HG03196 (cell line): ENCODE results near the gene PCDHGB6.
"Not testable (repeated sequence)": the region's sequence is repeated elsewhere in the genome, so short reads cannot be mapped to it uniquely, and the experiment has no call there.

ENCODE experiments used
- ATAC-seq: cut with Tn5 transposase; IDR thresholded peaks from one replicate; pipeline ENCODE4 v1.9.1; 2021; ENCODE audit not compliant: unreplicated experiment

PCDHGB6 gene

DNA sequence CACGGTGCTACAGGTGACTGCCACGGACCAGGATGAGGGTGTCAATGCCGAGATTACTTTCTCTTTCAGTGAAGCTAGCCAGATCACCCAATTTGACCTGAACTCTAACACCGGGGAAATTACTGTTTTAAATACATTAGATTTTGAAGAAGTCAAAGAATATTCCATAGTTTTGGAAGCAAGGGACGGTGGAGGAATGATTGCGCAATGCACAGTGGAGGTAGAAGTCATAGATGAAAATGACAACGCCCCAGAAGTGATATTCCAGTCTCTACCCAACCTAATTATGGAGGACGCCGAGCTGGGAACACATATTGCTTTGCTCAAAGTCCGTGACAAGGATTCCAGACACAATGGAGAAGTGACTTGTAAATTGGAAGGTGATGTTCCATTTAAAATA, 19.2 kb upstream of the PCDHGB6 start:
- no peak for ATAC-seq

DNA sequence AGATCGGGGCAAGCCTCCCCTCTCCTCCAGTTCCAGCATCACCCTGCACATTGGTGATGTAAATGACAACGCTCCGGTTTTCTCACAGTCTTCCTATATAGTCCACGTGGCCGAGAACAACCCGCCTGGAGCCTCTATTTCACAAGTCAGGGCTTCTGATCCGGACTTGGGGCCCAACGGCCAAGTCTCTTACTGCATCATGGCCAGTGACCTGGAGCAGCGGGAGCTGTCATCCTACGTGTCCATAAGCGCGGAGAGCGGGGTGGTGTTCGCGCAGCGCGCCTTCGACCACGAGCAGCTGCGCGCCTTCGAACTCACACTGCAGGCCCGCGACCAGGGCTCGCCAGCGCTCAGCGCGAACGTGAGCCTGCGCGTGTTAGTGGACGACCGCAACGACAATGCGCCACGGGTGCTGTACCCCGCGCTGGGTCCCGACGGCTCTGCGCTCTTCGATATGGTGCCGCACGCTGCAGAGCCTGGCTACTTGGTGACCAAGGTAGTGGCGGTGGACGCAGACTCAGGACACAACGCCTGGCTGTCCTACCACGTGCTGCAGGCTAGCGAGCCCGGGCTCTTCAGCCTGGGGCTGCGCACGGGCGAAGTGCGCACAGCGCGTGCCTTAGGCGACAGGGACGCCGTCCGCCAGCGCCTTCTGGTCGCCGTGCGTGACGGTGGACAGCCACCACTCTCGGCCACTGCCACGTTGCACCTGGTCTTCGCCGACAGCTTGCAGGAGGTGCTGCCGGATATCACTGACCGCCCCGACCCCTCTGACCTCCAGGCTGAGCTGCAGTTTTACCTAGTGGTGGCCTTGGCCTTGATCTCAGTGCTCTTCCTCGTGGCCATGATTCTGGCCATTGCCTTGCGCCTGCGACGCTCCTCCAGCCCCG, 18.4 kb upstream of the PCDHGB6 start:
- no peak for ATAC-seq

DNA sequence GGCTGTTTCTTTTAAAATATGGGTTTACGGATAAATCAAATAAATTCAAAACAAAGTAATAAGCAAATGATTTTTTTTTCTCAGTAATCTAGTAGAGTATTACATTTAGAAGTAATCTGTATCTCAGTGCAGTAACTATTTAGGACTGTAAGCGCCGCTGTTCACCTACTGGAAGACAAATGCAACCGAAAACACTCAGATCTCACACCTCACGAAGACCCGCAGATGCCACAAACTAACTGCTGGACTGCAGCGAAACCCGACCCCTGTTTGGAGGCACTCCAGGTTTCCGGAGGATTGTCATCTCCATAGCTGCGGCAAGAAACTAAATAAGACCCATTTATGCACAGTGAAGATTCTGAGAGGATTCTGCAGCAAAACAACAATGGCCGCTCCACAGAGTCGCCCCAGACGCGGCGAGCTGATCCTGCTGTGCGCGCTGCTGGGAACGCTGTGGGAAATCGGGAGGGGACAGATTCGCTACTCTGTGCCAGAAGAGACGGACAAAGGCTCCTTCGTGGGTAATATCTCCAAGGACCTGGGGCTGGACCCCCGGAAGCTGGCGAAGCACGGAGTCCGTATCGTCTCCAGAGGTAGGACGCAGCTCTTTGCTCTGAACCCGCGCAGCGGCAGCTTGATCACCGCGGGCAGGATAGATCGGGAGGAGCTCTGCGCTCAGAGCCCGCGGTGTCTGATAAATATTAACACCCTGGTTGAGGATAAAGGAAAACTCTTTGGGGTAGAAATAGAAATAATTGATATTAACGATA, 15.2 kb upstream of the PCDHGB6 start, which contains the start of gene PCDHGA8:
Gene PCDHGA8 (plus strand): TSS at position 205 of the 770 bp plus-strand sequence. CDS start 181 bp downstream, at position 386.
- no peak for ATAC-seq

DNA sequence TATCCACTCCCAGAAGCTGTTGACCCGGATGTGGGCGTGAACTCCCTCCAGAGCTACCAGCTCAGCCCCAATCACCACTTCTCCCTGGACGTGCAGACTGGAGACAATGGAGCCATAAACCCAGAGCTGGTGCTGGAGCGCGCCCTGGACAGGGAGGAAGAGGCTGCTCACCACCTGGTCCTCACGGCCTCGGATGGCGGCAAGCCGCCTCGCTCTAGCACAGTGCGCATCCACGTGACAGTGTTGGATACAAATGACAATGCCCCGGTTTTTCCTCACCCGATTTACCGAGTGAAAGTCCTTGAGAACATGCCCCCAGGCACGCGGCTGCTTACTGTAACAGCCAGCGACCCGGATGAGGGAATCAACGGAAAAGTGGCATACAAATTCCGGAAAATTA, 14.6 kb upstream of the PCDHGB6 start:
- ATAC-seq = no peak

DNA sequence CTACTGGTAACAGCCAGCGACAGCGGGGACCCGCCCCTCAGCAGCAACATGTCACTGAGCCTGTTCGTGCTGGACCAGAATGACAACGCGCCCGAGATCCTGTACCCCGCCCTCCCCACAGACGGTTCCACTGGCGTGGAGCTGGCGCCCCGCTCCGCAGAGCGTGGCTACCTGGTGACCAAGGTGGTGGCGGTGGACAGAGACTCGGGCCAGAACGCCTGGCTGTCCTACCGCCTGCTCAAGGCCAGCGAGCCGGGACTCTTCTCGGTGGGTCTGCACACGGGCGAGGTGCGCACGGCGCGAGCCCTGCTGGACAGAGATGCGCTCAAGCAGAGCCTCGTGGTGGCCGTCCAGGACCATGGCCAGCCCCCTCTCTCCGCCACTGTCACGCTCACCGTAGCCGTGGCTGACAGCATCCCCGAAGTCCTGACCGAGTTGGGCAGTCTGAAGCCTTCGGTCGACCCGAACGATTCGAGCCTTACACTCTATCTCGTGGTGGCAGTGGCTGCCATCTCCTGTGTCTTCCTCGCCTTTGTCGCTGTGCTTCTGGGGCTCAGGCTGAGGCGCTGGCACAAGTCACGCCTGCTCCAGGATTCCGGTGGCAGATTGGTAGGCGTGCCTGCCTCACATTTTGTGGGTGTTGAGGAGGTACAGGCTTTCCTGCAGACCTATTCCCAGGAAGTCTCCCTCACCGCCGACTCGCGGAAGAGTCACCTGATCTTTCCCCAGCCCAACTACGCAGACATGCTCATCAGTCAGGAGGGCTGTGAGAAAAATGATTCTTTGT, 13.2 kb upstream of the PCDHGB6 start:
- not testable (repeated sequence) for ATAC-seq

DNA sequence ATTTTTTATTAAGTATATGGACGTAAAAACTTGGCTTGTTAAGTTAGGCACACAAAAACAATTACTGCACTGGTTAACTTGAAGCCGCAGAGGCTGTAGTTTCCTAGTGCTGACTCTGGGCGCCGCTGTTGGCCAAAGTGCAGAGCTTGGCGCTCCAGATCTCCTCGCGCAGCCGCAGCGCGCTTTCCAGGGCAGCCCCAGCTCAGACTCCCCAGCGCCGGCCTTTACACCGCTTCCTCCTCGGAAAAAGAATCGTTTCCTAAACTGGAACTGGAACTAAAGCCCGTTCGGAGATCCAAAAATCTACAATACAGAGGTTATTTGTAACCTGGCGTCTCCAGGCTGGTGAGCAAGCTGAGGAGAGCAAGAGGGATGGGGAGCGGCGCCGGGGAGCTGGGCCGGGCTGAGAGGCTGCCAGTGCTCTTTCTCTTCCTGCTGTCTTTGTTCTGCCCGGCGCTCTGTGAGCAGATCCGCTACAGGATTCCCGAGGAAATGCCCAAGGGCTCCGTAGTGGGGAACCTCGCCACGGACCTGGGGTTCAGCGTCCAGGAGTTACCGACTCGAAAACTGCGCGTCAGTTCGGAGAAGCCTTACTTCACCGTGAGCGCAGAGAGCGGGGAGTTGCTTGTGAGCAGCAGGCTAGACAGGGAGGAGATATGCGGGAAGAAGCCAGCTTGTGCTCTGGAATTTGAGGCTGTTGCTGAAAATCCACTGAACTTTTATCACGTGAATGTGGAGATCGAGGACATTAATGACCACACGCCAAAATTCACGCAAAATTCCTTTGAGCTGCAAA, 9.9 kb upstream of the PCDHGB6 start, which contains the start of gene PCDHGB5:
Gene PCDHGB5 (plus strand): TSS at position 192 of the 796 bp plus-strand sequence. CDS start 181 bp downstream, at position 373.
- peak; percentile 96 for ATAC-seq

DNA sequence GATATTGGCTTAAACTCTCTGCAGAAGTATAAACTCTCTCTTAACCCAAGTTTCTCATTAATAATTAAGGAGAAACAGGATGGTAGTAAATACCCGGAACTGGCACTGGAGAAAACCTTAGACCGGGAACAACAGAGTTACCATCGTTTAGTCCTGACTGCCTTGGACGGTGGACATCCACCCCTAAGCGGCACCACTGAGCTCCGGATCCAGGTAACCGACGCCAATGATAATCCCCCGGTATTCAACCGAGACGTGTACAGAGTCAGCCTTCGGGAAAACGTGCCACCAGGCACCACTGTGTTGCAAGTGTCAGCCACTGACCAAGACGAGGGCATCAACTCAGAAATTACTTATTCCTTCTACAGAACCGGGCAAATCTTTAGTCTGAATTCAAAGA, 9.2 kb upstream of the PCDHGB6 start:
- no peak for ATAC-seq

DNA sequence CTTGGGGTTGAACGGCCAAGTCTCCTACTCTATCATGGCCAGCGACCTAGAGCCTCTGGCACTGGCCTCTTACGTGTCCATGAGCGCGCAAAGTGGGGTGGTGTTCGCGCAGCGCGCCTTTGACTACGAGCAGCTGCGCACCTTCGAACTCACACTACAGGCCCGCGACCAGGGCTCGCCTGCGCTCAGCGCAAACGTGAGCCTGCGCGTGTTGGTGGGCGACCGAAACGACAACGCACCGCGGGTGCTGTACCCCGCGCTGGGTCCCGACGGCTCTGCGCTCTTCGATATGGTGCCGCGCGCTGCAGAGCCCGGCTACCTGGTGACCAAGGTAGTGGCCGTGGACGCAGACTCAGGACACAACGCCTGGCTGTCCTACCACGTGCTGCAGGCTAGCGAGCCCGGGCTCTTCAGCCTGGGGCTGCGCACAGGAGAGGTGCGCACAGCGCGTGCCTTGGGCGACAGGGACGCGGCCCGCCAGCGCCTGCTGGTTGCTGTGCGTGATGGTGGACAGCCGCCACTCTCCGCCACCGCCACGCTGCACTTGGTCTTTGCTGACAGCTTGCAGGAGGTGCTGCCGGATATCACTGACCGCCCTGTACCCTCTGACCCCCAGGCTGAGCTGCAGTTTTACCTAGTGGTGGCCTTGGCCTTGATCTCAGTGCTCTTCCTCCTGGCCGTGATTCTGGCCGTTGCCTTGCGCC, 8.1 kb upstream of the PCDHGB6 start:
- no peak for ATAC-seq

DNA sequence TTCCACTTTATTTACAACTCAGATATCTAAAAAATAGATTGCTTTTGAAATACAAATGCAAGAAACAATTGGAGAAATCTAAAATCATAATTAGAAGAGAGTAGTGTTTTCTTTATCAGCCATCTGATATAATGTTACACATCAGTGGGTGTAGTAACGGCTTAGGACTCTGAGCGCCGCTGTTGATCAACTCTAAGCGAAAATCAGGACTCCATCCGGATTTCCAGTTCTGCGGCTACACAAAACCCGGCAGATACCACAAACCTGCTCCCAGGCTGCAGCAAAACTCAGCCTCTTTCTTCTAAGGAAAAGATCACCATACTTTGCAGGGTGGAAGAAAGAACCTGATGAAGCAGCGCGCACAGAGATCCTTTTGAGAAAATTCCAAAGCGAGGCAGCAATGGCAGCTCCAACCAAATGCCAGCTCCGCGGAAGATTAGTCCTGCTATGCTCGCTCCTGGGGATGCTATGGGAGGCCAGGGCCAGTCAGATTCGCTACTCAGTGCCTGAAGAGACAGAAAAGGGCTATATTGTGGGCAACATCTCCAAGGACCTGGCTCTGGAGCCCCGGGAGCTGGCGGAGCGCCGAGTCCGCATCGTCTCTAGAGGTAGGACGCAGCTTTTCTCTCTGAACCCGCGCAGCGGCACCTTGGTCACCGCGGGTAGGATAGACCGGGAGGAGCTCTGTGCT, 5.1 kb upstream of the PCDHGB6 start, which contains the start of gene PCDHGA9:
Gene PCDHGA9 (plus strand): TSS at position 226 of the 691 bp plus-strand sequence. CDS start 175 bp downstream, at position 401.
- ATAC-seq = no peak

DNA sequence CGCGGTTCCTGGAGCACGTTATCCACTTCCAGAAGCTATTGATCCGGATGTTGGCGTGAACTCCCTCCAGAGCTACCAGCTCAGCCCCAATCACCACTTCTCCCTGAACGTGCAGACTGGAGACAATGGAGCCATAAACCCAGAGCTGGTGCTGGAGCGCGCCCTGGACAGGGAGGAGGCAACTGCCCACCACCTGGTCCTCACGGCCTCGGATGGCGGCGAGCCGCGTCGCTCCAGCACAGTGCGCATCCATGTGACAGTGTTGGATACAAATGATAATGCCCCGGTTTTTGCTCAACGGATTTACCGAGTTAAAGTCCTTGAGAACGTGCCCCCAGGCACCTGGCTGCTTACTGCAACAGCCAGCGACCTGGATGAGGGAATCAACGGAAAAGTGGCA, 4.4 kb upstream of the PCDHGB6 start:
- ATAC-seq = no peak

DNA sequence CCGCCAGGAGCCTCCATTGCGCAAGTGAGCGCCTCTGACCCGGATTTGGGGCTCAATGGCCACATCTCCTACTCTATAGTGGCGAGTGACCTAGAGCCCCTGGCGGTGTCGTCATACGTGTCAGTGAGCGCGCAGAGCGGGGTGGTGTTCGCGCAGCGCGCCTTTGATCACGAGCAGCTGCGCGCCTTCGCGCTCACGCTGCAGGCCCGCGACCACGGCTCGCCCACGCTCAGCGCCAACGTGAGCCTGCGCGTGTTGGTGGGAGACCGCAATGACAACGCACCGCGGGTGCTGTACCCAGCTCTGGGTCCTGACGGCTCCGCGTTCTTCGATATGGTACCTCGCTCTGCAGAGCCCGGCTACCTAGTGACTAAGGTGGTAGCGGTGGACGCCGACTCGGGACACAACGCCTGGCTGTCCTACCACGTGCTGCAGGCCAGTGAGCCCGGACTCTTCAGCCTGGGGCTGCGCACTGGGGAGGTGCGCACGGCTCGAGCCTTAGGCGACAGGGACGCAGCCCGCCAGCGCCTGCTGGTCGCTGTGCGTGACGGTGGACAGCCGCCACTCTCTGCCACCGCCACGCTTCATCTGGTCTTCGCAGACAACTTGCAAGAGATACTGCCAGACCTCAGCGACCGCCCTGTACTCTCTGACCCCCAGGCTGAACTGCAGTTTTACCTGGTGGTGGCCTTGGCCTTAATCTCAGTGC, 1.9 kb downstream of the PCDHGB6 start:
- ATAC-seq = no peak

DNA sequence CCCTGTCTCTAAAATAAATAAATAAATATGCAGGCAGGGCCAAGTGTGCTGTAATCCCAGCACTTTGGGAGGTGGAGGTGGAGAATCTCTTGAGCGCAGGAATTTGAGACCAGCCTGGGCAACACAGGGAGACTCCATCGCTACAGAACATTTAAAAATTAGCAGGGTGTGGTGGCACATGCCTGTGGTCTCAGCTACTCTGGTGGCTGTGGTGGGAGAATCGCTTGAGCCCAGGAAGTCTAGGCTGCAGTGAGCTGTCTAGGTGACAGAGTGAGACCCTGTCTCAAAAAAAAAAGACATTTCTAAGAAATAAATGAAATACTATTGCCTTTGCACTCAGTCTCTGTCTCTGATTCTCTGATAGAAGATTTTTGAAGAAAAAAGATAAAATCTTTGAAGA, 3.8 kb downstream of the PCDHGB6 start:
- no peak for ATAC-seq

DNA sequence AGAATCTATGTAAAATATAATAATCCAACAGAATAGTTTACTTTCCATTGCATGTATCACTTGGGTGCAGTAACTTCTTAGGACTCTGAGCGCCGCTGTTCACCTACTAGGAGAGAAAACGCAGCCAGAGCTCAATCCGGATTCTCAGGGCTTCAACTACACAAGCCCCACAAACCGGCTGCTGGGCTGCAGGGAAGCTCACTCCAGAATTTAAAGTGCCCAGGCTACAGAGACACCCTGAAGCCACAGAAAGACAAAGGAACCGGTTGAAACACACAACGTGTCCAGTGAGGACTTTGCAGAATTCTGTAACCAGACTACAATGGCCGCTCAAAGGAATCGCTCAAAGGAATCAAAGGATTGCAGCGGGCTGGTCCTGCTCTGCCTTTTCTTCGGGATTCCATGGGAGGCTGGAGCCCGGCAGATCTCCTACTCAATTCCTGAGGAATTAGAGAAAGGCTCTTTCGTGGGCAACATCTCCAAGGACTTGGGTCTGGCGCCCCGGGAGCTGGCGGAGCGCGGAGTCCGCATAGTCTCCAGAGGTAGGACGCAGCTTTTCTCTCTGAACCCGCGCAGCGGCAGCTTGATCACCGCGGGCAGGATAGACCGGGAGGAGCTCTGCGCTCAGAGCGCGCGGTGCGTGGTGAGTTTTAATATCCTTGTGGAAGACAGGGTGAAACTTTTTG, 5.2 kb downstream of the PCDHGB6 start, which contains the start of gene PCDHGA10:
Gene PCDHGA10 (plus strand): TSS at position 134 of the 686 bp plus-strand sequence. CDS start 189 bp downstream, at position 323.
- peak; percentile 63 for ATAC-seq

DNA sequence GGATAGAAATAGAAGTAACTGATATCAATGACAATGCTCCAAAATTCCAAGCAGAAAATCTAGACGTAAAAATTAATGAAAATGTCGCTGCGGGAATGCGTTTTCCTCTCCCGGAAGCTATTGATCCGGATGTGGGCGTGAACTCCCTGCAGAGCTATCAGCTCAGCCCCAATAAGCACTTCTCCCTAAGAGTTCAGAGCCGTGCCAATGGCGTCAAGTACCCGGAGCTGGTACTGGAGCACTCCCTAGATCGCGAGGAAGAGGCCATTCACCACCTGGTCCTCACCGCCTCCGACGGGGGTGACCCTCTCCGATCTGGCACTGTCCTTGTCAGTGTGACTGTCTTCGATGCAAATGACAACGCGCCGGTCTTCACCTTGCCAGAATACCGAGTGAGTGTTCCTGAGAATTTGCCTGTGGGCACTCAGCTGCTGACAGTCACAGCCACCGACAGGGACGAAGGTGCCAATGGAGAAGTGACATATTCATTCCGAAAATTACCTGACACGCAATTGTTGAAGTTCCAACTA, 5.8 kb downstream of the PCDHGB6 start:
- ATAC-seq = no peak

DNA sequence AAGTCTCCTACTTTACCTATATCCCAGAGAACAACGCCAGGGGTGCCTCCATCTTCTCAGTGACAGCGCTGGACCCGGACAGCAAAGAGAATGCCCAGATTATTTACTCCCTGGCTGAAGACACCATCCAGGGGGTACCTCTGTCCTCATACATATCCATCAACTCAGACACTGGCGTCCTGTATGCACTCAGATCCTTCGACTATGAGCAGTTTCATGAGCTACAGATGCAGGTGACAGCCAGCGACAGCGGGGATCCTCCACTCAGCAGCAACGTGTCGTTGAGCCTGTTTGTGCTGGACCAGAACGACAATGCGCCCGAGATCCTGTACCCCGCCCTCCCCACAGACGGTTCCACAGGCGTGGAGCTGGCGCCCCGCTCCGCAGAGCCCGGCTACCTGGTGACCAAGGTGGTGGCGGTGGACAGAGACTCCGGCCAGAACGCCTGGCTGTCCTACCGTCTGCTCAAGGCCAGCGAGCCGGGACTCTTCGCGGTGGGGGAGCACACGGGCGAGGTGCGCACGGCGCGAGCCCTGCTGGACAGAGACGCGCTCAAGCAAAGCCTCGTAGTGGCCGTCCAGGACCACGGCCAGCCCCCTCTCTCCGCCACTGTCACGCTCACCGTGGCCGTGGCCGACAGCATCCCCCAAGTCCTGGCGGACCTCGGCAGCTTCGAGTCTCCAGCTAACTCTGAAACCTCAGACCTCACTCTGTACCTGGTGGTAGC, 6.9 kb downstream of the PCDHGB6 start:
- not testable (repeated sequence) for ATAC-seq

DNA sequence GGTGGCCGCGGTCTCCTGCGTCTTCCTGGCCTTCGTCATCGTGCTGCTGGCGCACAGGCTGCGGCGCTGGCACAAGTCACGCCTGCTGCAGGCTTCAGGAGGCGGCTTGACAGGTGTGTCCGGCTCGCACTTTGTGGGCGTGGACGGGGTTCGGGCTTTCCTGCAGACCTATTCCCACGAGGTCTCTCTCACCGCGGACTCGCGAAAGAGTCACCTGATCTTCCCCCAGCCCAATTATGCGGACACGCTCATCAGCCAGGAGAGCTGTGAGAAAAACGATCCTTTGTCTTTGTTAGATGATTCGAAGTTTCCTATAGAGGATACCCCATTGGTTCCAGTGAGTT, 7.4 kb downstream of the PCDHGB6 start:
- ATAC-seq = not testable (repeated sequence)
